WTC11 (cell line): ENCODE data around the gene OSBP2. TPM values are rescaled to one million over a fixed set of nuclear protein-coding genes. Genes with fewer than 3 reads are reported as not detected.

ENCODE experiments used
- ATAC-seq: fragments of 200-7000 bp; cut with Tn5 transposase; 2 replicates; pipeline ENCODE4 v1.10.0; 2021; ENCODE audit warnings: mild to moderate bottlenecking, moderate library complexity
- CTCF ChIA-PET: fragments of 300-600 bp; sonication (Branson Sonifier 250); formaldehyde crosslinking; loops from one replicate; lab custom pipeline; 2021; ENCODE audit warnings: antibody characterized with exemption; lab: Charles Lee
- POLR2A ChIA-PET: fragments of 350-600 bp; sonication (Branson Sonifier 250); formaldehyde crosslinking; loops from one replicate; lab custom pipeline; 2021; ENCODE audit warnings: antibody characterized with exemption; lab: Charles Lee
- DNase-seq: peaks from one replicate; pipeline ENCODE4 v3.0.0; 2021; ENCODE audit warnings: low spot score
- H3K27ac Mint-ChIP-seq: 2 replicates; pipeline ENCODE4 v1.8.0; 2021; ENCODE audit warnings: mixed read lengths
- H3K27me3 Mint-ChIP-seq: 2 replicates; pipeline ENCODE4 v1.8.0; 2021; ENCODE audit warnings: low read depth, mild to moderate bottlenecking, moderate library complexity, mixed read lengths
- H3K36me3 Mint-ChIP-seq: 2 replicates; pipeline ENCODE4 v1.8.0; 2021; ENCODE audit warnings: mixed read lengths
- H3K4me1 Mint-ChIP-seq: 2 replicates; pipeline ENCODE4 v1.8.0; 2022; ENCODE audit warnings: mixed read lengths
- H3K4me3 Mint-ChIP-seq: 2 replicates; pipeline ENCODE4 v1.8.0; 2021; ENCODE audit warnings: mild to moderate bottlenecking, moderate library complexity, mixed read lengths
- H3K9me3 Mint-ChIP-seq: 2 replicates; pipeline ENCODE4 v1.8.0; 2021; ENCODE audit warnings: mixed read lengths
- CREM ChIP-seq: sonication (generic); formaldehyde crosslinking; IDR thresholded peaks from 2 replicates; pipeline ENCODE4 v1.8.1; 2022; ENCODE audit warnings: mild to moderate bottlenecking, missing genetic modification reagents, moderate library complexity
- E2F5 ChIP-seq: sonication (generic); formaldehyde crosslinking; IDR thresholded peaks from 2 replicates; pipeline ENCODE4 v1.8.1; 2022; ENCODE audit warnings: mild to moderate bottlenecking, moderate library complexity, missing genetic modification reagents
- IRF2 ChIP-seq: sonication (generic); formaldehyde crosslinking; IDR thresholded peaks from 2 replicates; pipeline ENCODE4 v1.8.0; 2022; ENCODE audit warnings: low read depth, missing genetic modification reagents, borderline replicate concordance
- MYBL2 ChIP-seq: sonication (generic); formaldehyde crosslinking; IDR thresholded peaks from 2 replicates; pipeline ENCODE4 v1.8.1; 2023; ENCODE audit warnings: mild to moderate bottlenecking, moderate library complexity, missing genetic modification reagents
- NR2C2 ChIP-seq: sonication (generic); formaldehyde crosslinking; IDR thresholded peaks from 2 replicates; pipeline ENCODE4 v1.8.0; 2022; ENCODE audit warnings: mild to moderate bottlenecking, missing genetic modification reagents
- PRRX2 ChIP-seq: fragments of 250-450 bp; sonication (Bioruptor Pico); IDR thresholded peaks from 2 replicates; pipeline ENCODE4 v1.8.0; 2021; ENCODE audit warnings: mild to moderate bottlenecking
- TEAD4 ChIP-seq: sonication (generic); formaldehyde crosslinking; IDR thresholded peaks from 2 replicates; pipeline ENCODE4 v1.8.0; 2022; ENCODE audit warnings: mild to moderate bottlenecking, missing genetic modification reagents
- USF2 ChIP-seq: sonication (generic); formaldehyde crosslinking; IDR thresholded peaks from 2 replicates; pipeline ENCODE4 v1.8.1; 2023; ENCODE audit warnings: mild to moderate bottlenecking, missing genetic modification reagents, moderate library complexity
- ZNF423 ChIP-seq: fragments of 250-450 bp; sonication (Bioruptor Pico); IDR thresholded peaks from 2 replicates; pipeline ENCODE4 v2.1.2; 2022; ENCODE audit warnings: mild to moderate bottlenecking, moderate library complexity
- ZNF425 ChIP-seq: fragments of 250-450 bp; sonication (Bioruptor Pico); conservative IDR thresholded peaks from 2 replicates; pipeline ENCODE4 v1.9.0; 2021; ENCODE audit warnings: mild to moderate bottlenecking
- total RNA-seq: library from RNA; stranded (reverse); gene quantifications from 3 replicates; pipeline ENCODE4 v1.2.3, GENCODE V29; 2021
- TF ChIP-seq, protein P1 (sequence below): sonication (generic); formaldehyde crosslinking; IDR thresholded peaks from 2 replicates; pipeline ENCODE4 v1.8.1; 2023; ENCODE audit warnings: mild to moderate bottlenecking, missing genetic modification reagents
- TF ChIP-seq, protein P2 (sequence below): sonication (generic); formaldehyde crosslinking; IDR thresholded peaks from 2 replicates; pipeline ENCODE4 v1.8.1; 2023; ENCODE audit warnings: mild to moderate bottlenecking, missing genetic modification reagents, borderline replicate concordance
- TF ChIP-seq, protein P3 (sequence below): sonication (generic); formaldehyde crosslinking; IDR thresholded peaks from 2 replicates; pipeline ENCODE4 v1.8.0; 2023; ENCODE audit warnings: mild to moderate bottlenecking, missing genetic modification reagents

The OSBP2 gene
- total RNA-seq, 1 experiment from 2014 or later, result 4.1 TPM

DNA sequence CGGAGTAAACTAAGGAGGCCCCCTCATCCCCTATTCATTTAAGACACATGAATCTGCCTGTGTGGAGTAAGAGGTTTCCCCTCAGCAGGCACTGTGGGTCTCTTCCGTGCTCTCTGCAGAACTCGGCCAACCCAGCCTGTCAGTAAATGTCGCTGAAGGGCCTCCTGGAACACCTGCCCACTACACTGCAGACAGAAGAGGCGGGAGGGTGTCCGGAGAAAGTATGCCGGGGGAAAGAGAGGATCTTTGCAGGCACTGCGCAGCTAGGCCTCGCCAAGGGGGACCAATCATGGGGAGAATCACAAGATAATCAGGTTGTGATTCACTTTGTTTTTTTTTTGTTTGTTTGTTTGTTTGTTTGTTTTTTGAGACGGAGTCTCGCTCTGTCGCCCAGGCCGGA is 163.1 kb downstream of the OSBP2 start (continued):
- TF ChIP-seq, protein P1, sequence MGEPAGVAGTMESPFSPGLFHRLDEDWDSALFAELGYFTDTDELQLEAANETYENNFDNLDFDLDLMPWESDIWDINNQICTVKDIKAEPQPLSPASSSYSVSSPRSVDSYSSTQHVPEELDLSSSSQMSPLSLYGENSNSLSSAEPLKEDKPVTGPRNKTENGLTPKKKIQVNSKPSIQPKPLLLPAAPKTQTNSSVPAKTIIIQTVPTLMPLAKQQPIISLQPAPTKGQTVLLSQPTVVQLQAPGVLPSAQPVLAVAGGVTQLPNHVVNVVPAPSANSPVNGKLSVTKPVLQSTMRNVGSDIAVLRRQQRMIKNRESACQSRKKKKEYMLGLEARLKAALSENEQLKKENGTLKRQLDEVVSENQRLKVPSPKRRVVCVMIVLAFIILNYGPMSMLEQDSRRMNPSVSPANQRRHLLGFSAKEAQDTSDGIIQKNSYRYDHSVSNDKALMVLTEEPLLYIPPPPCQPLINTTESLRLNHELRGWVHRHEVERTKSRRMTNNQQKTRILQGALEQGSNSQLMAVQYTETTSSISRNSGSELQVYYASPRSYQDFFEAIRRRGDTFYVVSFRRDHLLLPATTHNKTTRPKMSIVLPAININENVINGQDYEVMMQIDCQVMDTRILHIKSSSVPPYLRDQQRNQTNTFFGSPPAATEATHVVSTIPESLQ (CRISPR knock-in tag), result no peak
- no peak for TF ChIP-seq ZNF423 (CRISPR knock-in tag)

GRCh38 chr22:30858976-30859713 is 164.5 kb downstream of the OSBP2 start:
- ChIA-PET POLR2A (no interaction called here), CTCF (interaction anchor here (0.9 kb wide), 1 partner anchor 96 kb away, joined by 3 read pairs; no protein-coding TSS in a partner anchor)
- H3K4me3 Mint-ChIP-seq, result no peak overlapping the region
- no peak for DNase-seq
- no peaks in the 10 kb centered on the region for H3K36me3 Mint-ChIP-seq
- H3K27ac Mint-ChIP-seq, result no peak overlapping the region
- peaks cover 3% of the 10 kb centered on the region; the same call in 1 of the 2 replicates for H3K4me1 Mint-ChIP-seq
- peaks cover 4% of the 10 kb centered on the region for H3K9me3 Mint-ChIP-seq
- TF ChIP-seq, protein P2, sequence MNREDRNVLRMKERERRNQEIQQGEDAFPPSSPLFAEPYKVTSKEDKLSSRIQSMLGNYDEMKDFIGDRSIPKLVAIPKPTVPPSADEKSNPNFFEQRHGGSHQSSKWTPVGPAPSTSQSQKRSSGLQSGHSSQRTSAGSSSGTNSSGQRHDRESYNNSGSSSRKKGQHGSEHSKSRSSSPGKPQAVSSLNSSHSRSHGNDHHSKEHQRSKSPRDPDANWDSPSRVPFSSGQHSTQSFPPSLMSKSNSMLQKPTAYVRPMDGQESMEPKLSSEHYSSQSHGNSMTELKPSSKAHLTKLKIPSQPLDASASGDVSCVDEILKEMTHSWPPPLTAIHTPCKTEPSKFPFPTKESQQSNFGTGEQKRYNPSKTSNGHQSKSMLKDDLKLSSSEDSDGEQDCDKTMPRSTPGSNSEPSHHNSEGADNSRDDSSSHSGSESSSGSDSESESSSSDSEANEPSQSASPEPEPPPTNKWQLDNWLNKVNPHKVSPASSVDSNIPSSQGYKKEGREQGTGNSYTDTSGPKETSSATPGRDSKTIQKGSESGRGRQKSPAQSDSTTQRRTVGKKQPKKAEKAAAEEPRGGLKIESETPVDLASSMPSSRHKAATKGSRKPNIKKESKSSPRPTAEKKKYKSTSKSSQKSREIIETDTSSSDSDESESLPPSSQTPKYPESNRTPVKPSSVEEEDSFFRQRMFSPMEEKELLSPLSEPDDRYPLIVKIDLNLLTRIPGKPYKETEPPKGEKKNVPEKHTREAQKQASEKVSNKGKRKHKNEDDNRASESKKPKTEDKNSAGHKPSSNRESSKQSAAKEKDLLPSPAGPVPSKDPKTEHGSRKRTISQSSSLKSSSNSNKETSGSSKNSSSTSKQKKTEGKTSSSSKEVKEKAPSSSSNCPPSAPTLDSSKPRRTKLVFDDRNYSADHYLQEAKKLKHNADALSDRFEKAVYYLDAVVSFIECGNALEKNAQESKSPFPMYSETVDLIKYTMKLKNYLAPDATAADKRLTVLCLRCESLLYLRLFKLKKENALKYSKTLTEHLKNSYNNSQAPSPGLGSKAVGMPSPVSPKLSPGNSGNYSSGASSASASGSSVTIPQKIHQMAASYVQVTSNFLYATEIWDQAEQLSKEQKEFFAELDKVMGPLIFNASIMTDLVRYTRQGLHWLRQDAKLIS (CRISPR knock-in tag), result no peak
- TF ChIP-seq ZNF423 (CRISPR knock-in tag), result no peak
- TF ChIP-seq MYBL2 (CRISPR knock-in tag), result no peak
- TF ChIP-seq CREM (CRISPR knock-in tag), result no peak
- TF ChIP-seq, protein P3, sequence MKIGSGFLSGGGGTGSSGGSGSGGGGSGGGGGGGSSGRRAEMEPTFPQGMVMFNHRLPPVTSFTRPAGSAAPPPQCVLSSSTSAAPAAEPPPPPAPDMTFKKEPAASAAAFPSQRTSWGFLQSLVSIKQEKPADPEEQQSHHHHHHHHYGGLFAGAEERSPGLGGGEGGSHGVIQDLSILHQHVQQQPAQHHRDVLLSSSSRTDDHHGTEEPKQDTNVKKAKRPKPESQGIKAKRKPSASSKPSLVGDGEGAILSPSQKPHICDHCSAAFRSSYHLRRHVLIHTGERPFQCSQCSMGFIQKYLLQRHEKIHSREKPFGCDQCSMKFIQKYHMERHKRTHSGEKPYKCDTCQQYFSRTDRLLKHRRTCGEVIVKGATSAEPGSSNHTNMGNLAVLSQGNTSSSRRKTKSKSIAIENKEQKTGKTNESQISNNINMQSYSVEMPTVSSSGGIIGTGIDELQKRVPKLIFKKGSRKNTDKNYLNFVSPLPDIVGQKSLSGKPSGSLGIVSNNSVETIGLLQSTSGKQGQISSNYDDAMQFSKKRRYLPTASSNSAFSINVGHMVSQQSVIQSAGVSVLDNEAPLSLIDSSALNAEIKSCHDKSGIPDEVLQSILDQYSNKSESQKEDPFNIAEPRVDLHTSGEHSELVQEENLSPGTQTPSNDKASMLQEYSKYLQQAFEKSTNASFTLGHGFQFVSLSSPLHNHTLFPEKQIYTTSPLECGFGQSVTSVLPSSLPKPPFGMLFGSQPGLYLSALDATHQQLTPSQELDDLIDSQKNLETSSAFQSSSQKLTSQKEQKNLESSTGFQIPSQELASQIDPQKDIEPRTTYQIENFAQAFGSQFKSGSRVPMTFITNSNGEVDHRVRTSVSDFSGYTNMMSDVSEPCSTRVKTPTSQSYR (CRISPR knock-in tag), result no peak
- no peak for TF ChIP-seq IRF2 (CRISPR knock-in tag)
- no peak for TF ChIP-seq NR2C2
- no peak for TF ChIP-seq E2F5 (CRISPR knock-in tag)
- TF ChIP-seq USF2 (CRISPR knock-in tag), result no peak
- H3K27me3 Mint-ChIP-seq, result no peaks in the 10 kb centered on the region
- no peak for ATAC-seq

DNA sequence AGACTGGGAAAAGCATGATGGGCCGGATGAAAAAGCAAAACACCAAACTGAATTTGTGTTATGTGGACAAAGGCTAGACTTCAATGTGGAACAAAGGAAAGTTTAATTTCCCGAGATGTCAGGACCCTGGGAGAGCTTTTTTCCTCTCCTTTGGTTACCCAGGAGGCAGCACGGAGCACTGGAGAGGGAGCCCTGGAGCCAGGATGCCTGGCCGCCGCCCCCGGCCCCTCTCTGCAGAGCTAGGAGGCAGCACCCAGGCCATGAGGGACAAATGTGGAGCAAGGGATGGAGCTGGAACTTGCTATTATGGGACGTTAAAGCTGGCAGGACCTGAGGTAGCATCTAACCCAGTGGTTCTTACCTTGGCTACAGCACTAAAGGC is 165.0 kb downstream of the OSBP2 start:
- H3K9me3 Mint-ChIP-seq, result peaks cover 2% of the 10 kb centered on the region
- H3K27ac Mint-ChIP-seq, result no peak overlapping the region
- ChIA-PET POLR2A (no interaction called here), CTCF (interaction anchor here (0.9 to 1.0 kb wide), 2 partner anchors 57 to 96 kb away, joined by 3 read pairs; no protein-coding TSS in a partner anchor)
- ATAC-seq (no peak), DNase-seq (no peak)
- no peak for TF ChIP-seq ZNF425 (CRISPR knock-in tag)
- TF ChIP-seq TEAD4, result no peak
- no peak for TF ChIP-seq PRRX2 (CRISPR knock-in tag)
- H3K4me3 Mint-ChIP-seq, result no peak overlapping the region
- H3K4me1 Mint-ChIP-seq, result peaks cover 3% of the 10 kb centered on the region; the same call in 1 of the 2 replicates
- no peaks in the 10 kb centered on the region for H3K27me3 Mint-ChIP-seq
- no peaks in the 10 kb centered on the region for H3K36me3 Mint-ChIP-seq
